Peyer's patch (tissue), 4 donors: ENCODE measurements around the gene PCSK5. TPM values are rescaled to one million over a fixed set of nuclear protein-coding genes. Genes with fewer than 3 reads are reported as not detected.

Experiments used
- DNase-seq, 3 donors: peaks; one replicate each; pipeline ENCODE4 v3.0.0-alpha.2; 2017 to 2019
- H3K27ac ChIP-seq, 4 donors: fragments of 200-600 bp; sonication (generic); one replicate each; pipeline ENCODE4 v1.5.1; 2016 to 2019
- H3K27me3 ChIP-seq, 2 donors: fragments of 200-600 bp; sonication (generic); one replicate each; pipeline ENCODE4 v1.5.1; 2019
- H3K36me3 ChIP-seq, 3 donors: fragments of 200-600 bp; sonication (generic); one replicate each; pipeline ENCODE4 v1.5.1; 2016 to 2019
- H3K4me1 ChIP-seq, 4 donors: fragments of 200-600 bp; sonication (generic); one replicate each; pipeline ENCODE4 v1.5.1; 2016 to 2019
- H3K4me3 ChIP-seq, 4 donors: fragments of 200-600 bp; sonication (generic); 1 replicate in 3 of 4; 2 replicates in 1 of 4; pipeline ENCODE4 v1.5.1; 2016 to 2019; ENCODE audit warnings: mild to moderate bottlenecking in 1 of 4
- H3K9me3 ChIP-seq, 4 donors: fragments of 200-600 bp; sonication (generic); one replicate each; pipeline ENCODE4 v1.5.1; 2016 to 2019; ENCODE audit warnings: mild to moderate bottlenecking in 1 of 4
- CTCF ChIP-seq, 6 experiments: fragments of 450-650 bp in 4 of 6; fragments of 200-600 bp in 2 of 6; sonication (generic) in 1 of 6; IDR thresholded peaks; one replicate each; pipeline ENCODE4 v1.5.1; 2017 to 2019; ENCODE audit warnings: antibody characterized with exemption in 6 of 6, mild to moderate bottlenecking in 3 of 6, moderate library complexity in 1 of 6
- POLR2A ChIP-seq, 2 donors: fragments of 450-650 bp; IDR thresholded peaks; one replicate each; pipeline ENCODE4 v1.5.1; 2017; ENCODE audit warnings: antibody characterized with exemption in 2 of 2, mild to moderate bottlenecking in 2 of 2, moderate library complexity in 2 of 2
- total RNA-seq, 4 donors: library from RNA; depleted of rRNA; stranded (reverse); fragments of >200 nt; gene quantifications; one replicate each; pipeline ENCODE4 v1.1.0, GENCODE V29; 2016

PCSK5 gene
- total RNA-seq, 4 donors from 2014 or later, result 77.6 to 488 (median 411) TPM

GRCh38 chr9:76351006-76351405 lies 460.5 kb downstream of the PCSK5 start:
- no peak for TF ChIP-seq POLR2A (IDR thresholded peaks at IDR 0.05)
- no peak for TF ChIP-seq CTCF (IDR thresholded peaks at IDR 0.05)
- no peaks in the 10 kb centered on the region for H3K27me3 ChIP-seq
- H3K36me3 ChIP-seq, result peaks cover 0 to 39% (median 0%) of the 10 kb centered on the region in 3 donors
- no peak for DNase-seq
- H3K9me3 ChIP-seq, result no peaks in the 10 kb centered on the region
- H3K27ac ChIP-seq, result no peak overlapping the region
- no peak overlapping the region for H3K4me3 ChIP-seq
- no peaks in the 10 kb centered on the region for H3K4me1 ChIP-seq

- TF ChIP-seq CTCF (IDR thresholded peaks at IDR 0.05) (no peak), POLR2A (IDR thresholded peaks at IDR 0.05) (no peak)
- Histone ChIP-seq H3K27me3 (no peaks in the 10 kb centered on the region), H3K4me3 (no peak overlapping the region), H3K36me3 (peaks cover 0 to 45% (median 0%) of the 10 kb centered on the region in 3 donors), H3K9me3 (no peaks in the 10 kb centered on the region), H3K27ac (no peak overlapping the region), H3K4me1 (no peaks in the 10 kb centered on the region)
- no peak for DNase-seq
Observed at GRCh38 chr9:76352026-76352620, 461.6 kb downstream of the PCSK5 start.

- TF ChIP-seq POLR2A (IDR thresholded peaks at IDR 0.05), result no peak
- Histone ChIP-seq H3K36me3 (peaks cover 0 to 43% (median 0%) of the 10 kb centered on the region in 3 donors), H3K27ac (no peak overlapping the region), H3K27me3 (no peaks in the 10 kb centered on the region), H3K9me3 (no peaks in the 10 kb centered on the region), H3K4me1 (no peaks in the 10 kb centered on the region), H3K4me3 (no peak overlapping the region)
- DNase-seq, result no peak
Observed at GRCh38 chr9:76353280-76353679, 462.8 kb downstream of the PCSK5 start.

GRCh38 chr9:76354221-76354620 lies 463.7 kb downstream of the PCSK5 start:
- TF ChIP-seq CTCF (IDR thresholded peaks at IDR 0.05) (no peak), POLR2A (IDR thresholded peaks at IDR 0.05) (no peak)
- no peak overlapping the region for H3K27ac ChIP-seq
- DNase-seq, result no peak
- no peak overlapping the region for H3K4me3 ChIP-seq
- H3K27me3 ChIP-seq, result no peaks in the 10 kb centered on the region
- H3K36me3 ChIP-seq, result peaks cover 0 to 47% (median 0%) of the 10 kb centered on the region in 3 donors
- H3K4me1 ChIP-seq, result no peaks in the 10 kb centered on the region
- no peaks in the 10 kb centered on the region for H3K9me3 ChIP-seq

GRCh38 chr9:76355886-76356285 lies 465.4 kb downstream of the PCSK5 start:
- Histone ChIP-seq H3K4me1 (no peaks in the 10 kb centered on the region), H3K4me3 (no peak overlapping the region), H3K36me3 (peaks cover 0 to 43% (median 0%) of the 10 kb centered on the region in 3 donors), H3K9me3 (no peaks in the 10 kb centered on the region), H3K27me3 (no peaks in the 10 kb centered on the region), H3K27ac (no peak overlapping the region)
- DNase-seq, result no peak
- TF ChIP-seq POLR2A (IDR thresholded peaks at IDR 0.05) (no peak), CTCF (IDR thresholded peaks at IDR 0.05) (no peak)

- H3K4me1 ChIP-seq, result peaks cover 0 to 5% (median 0%) of the 10 kb centered on the region in 4 donors
- H3K9me3 ChIP-seq, result no peaks in the 10 kb centered on the region
- H3K27ac ChIP-seq, result no peak overlapping the region
- DNase-seq, result no peak
- no peaks in the 10 kb centered on the region for H3K27me3 ChIP-seq
- TF ChIP-seq CTCF (IDR thresholded peaks at IDR 0.05) (no peak), POLR2A (IDR thresholded peaks at IDR 0.05) (no peak)
- no peak overlapping the region for H3K4me3 ChIP-seq
- peaks cover 0 to 36% (median 0%) of the 10 kb centered on the region in 3 donors for H3K36me3 ChIP-seq
Observed at GRCh38 chr9:76357555-76357954, 467.1 kb downstream of the PCSK5 start.
